ENCODE results near the gene USP27X. TPM values are rescaled to one million over a fixed set of nuclear protein-coding genes. Genes with fewer than 3 reads are reported as not detected.
A peak's percentile ranks its signal among the peaks of the same experiment; 100 is the strongest.

USP27X gene
- 1 to 10 TPM; 1.3 to 2.2 TPM for total RNA-seq
- long read RNA-seq = 0 reads

DNA sequence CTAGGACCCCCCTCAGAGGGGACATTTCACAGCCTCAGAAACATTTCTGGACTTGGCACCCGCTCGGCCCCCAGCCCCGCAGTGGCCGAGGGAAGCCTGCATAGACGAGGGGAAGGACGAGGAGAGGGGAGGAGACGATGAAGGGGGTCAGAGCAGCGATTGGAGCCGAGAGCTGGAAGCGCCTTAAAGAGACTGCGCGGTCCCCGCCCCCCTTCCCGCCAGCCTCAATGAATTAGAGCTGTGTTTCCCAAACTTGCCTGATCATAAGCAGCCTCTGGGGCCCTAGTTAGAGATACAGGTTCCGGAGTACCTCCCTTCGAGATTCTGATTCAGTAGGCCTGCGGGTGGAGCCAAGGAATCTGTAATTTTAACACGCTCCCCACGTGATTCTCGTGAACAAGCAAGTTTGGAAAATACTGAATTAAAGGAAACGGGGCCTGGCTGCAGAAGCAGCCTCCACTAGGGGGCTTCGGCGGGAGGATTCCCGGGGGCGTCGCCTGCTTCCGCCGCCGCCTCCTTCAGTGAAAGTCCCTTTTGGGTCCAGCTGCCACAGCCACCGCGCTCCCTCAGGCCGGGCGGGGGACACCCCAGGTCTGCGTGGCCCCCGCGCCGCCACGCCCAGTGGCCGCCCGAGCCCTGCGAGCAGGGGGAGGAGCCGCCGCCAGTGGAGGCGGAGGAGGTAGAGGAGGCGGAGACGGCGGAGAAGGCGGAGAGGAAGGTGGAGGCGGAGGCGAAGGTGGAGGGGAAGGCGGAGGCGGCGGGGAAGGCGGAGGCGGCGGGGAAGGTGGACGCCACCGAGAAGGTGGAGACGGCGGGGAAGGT is at the start of gene USP27X:
TSS of gene USP27X (plus strand) at position 651 of the 822 bp plus-strand sequence. CDS start 824 bp downstream, outside the sequence.
- DNase-seq (peak; percentile 78 to 79), ATAC-seq (peak; percentile 94)
- intact Hi-C loops (cut with DNase I, micrococcal nuclease) = no loop called here

DNA sequence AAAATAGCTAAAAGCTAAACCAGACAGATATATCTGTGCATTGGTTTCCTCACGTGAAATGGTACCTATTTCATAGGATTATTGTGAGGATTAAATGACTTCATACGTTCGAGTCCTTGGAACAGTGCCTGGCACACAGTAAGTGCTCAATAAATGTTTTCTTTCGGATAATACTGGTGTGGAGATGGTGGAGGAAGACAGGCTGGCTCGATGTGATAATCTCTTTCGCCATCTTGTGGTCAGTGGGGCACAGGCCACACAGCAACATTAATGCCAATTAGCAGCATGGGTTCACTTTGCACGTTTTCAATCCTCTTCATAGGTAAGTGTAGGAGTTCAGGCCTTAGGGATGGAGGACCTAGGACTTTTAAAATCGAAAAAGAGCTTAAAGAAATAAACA is 40.9 kb upstream of the USP27X start:
- DNase-seq (peak in 1 of 2 donors; percentile 14), ATAC-seq (peak; percentile 59)
- intact Hi-C loops (cut with DNase I, micrococcal nuclease) = no loop called here

DNA sequence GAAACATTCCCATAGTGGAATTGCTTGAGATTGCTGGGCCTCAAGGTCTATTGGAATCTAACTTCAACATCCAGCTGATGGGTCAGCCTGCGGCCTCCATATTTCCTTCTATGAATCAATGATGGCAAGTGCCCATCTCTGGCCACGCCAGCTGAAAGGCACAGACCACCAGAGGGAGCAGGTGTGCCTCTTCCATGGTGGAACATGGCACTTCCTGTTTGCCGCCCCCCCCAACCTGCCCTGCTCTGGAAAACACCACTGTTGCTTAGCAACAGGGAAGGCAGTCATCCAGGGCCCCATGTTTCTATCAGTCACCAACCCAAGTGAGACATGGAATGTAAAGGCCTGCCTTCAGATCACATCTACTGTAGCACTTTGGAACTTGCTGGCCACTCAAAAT is 38.6 kb upstream of the USP27X start:
- peak; percentile 29 to 43 for DNase-seq

DNA sequence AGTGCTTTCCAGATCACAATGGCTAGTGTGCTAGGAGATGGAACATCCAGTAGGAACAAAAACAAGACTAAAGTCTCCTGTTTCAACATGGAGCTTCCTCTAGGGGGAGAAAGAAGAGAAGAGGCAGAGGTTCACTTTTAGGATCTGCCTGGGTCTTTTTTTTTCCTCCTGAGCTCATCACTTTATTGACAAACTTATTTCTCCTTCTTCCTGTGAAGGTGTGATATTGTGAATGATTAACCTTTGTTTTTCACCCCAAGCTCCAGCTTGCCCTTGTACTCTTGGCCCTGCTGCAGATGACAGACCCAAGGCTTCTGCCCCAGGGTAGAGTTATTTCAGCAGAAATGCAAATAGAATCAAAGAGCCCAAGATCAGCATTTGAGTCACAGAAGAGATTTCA is 36.7 kb upstream of the USP27X start:
- ATAC-seq = no peak
- intact Hi-C loops (cut with DNase I, micrococcal nuclease) = no loop called here
- DNase-seq = no peak

More for the DNA sequence above, 38.6 kb upstream of the USP27X start:
- ATAC-seq = peak; percentile 51
- intact Hi-C loops (cut with DNase I, micrococcal nuclease) = no loop called here

DNA sequence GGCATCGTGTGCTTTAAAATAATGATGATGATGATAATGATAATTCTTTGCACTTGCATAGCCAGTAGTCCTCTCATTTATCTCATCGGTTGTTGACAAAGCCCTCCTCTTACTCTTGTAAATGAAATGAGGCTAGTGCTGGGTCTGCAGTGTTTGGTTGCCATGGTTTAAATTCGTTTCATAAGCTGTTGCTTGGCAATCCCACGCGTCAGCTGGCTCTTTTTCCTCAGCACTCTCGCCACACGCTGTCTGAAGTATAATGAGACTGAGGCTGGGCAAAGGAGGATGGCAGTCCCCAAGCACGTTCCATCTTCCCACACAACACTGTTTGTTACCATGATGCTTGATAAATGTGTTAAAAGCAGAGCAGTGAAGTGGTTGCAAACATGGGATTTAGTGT is 34.7 kb upstream of the USP27X start:
- intact Hi-C loops (cut with DNase I, micrococcal nuclease) = no loop called here
- ATAC-seq = no peak
- no peak for DNase-seq

DNA sequence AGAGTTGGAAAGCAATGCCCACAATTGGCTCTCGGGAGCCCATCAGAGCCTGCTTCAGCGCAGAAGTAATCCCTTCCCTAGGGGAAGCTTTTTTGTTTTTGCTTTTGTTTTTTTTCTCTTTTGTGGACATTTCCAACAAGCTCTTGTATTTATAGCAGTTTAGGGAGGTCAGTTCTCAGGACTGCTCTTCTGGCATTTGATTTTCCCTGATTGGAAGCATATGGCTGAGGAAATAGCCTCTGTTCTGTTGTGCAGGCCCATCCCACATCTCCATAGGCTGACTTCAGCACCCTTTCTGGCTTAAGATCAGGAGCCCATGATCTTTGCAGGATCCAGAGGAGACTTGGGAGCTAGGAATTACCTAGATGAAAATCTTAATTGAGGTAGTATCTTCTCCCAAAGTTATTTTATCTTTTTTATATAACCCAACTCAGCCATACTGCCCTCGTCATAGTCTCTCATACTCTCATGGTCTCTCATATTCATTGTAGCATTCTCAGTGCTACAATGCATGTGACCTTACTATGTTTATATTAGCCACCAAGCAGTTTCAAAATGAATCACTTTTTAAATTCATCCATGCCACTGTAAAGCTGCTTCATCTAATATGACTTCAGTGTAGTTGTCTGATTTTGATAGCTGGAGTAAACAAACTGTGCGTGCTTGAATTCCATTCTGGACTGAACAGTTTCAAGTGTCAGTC is 33.4 kb upstream of the USP27X start:
- DNase-seq = no peak
- intact Hi-C loops (cut with DNase I, micrococcal nuclease) = no loop called here

DNA sequence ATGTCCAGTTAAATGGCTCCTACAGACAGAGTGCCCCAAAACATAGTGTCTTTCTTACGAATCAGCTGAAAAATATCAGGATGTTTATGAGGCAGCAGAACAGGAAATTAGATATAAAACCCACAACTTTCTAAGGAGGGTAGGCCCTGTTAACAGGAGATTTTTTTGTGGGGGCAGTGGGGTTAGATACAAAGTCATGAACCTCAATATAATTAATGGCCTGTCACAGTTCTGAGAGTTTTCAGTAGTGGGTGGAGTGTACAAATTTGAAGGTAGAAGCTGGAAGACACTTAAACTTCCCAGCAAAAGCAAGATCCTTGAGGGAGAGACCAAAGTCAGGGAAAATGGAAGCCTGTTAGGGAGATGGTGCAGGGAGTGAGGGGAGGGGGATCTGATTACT is 32.8 kb upstream of the USP27X start:
- ATAC-seq (no peak), DNase-seq (no peak)
- intact Hi-C loops (cut with DNase I, micrococcal nuclease) = no loop called here

More for the DNA sequence above, 33.4 kb upstream of the USP27X start:
- ATAC-seq = no peak

DNA sequence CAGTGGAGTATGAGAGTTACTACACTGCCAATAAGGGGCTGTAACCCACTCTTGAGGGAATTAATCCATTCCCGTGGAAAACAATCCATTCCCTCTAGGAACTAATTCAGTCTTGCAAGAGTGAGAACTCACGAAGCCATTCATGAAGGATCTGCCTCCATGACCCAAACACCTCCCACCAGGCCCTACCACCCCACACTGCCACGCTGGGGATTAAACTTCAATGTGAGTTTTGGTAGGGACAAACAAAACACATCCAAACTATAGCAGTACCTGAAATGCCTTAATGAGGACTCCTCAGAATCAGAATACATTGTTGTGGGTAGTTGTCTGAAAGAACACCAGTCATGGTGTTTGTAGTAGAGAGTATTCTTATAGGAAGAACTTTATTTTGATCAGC is 31.0 kb upstream of the USP27X start:
- no peak for DNase-seq
- ATAC-seq = no peak
- intact Hi-C loops (cut with DNase I, micrococcal nuclease) = no loop called here

DNA sequence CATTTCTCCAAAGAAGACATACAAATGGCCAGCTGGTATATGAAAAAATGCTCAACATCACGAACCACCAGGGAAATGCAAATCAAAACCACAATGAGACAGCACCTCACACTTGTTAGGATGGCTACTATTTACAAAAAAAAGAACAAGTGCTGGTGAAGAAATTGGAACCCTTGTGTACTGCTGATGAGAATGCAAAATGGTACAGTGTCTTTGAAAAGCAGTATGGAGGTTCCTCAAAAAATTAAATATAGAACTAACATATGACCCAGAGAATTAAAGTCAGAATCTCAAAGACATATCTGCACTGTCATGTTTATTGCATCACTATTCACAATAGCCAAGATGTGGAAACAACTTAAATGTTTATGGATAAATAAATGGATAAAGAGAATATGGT is 29.3 kb upstream of the USP27X start:
- intact Hi-C loops (cut with DNase I, micrococcal nuclease) = no loop called here
- ATAC-seq = no peak
- no peak for DNase-seq

DNA sequence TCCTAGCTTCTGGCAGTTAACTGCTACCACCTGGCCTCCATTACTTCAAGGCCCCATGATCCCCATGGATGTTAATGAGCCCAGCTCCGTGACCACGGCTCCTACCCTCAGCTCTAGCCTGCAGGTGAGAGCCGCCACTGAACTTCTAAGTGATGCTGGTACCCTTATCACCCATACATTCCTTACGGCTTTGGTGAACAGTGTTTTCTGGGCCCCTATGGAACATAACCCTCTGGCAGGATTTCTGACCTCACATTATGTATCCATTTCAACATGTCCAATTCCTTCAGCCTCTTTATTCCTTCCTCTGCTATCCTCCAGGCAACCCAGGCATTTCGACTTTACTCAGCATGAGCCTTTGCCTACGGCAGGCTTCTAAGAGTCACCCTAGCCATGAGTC is 25.6 kb upstream of the USP27X start:
- DNase-seq = no peak

DNA sequence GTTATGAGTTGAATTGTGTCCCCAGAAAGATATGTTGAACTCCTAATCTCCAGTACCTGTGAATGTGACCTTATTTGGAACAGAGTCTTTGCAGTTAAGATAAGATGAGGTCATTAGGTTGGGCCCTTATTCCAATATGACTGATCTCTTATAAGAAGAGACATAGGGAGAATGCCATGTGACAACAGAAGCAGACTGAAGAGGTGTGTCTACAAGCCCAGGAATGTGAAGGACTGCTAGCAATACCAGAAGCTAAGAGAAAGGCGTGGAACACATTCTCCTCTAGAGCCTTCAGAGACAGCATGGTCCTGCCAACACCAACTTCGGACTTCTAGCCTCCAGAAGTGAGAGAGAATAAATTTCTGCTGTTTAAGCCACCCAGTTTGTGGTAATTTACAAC is 22.5 kb upstream of the USP27X start:
- no peak for ATAC-seq
- intact Hi-C loops (cut with DNase I, micrococcal nuclease) = no loop called here
- DNase-seq = no peak

More for the DNA sequence above, 25.6 kb upstream of the USP27X start:
- ATAC-seq = no peak
- intact Hi-C loops (cut with DNase I, micrococcal nuclease) = no loop called here

DNA sequence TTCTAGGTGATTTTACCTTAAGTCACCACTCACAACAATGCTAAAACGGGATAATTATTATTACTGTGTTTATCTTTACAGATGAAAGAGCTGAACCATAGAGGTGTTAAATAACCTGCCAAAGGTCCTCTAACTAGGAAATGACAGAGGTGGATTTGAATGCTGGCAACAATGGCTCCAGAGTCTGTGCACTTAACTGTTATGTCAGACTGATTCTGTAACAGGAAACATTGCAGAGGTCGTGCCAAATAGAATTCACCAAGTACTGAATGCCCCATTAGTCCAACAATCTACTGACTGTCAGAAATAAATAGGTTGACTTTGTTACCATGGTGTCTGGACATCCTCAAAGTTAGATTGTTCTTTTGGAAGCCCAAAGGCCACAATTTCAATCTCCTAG is 20.9 kb upstream of the USP27X start:
- no peak for ATAC-seq
- intact Hi-C loops (cut with DNase I, micrococcal nuclease) = no loop called here
- DNase-seq = no peak

DNA sequence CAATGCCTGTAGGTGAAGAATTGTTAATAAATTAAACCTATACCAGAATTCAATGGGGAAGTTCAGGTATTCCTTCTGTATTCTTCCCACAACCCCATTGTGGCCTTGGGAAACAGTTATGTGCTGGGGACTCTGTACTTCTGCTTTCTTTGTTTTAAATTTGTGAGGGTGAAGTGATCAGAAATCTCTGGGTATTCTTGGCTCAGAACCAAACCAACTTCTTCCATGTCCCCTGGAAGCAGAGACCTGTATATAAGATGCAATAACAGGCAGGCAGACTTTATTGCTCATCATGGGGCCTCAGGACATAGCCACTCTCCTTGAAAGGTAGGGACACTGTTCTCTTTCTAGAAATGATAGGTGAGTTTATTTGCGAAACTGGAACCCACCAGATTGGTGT is 19.8 kb upstream of the USP27X start:
- intact Hi-C loops (cut with DNase I, micrococcal nuclease) = no loop called here
- DNase-seq = no peak
- ATAC-seq = no peak

DNA sequence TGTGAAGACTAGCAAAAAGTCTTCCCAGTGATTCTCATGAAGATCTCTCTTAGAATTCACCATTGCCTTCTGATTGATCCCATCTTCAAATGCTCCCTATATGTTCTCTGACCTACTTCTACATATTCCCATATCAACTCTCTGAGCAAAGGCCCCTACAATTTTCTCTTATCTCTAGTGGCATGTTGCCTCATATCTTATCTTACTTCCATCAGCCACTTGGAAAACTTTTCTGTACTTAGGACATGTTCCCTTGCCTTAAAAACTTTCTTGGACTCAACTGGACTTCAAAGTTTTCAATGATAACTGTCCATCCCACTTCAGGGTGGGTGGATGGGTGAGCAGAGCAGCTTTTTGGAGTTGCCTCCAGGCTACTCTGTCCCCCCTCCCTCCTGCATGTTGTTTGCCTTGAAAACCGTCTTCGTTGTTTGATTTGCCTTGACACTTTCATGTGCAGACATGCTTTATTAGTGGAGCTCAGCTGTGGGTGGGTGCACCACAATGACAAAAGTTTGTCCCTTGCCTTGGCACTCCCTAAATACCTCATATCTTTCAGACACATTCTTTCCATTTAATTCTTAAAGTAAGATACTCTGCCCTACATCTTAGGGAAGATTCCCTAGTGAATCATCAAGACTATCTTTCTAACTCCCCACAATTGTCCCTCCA is 18.3 kb upstream of the USP27X start:
- intact Hi-C loops (cut with DNase I, micrococcal nuclease) = no loop called here
- ATAC-seq = no peak
- no peak for DNase-seq

DNA sequence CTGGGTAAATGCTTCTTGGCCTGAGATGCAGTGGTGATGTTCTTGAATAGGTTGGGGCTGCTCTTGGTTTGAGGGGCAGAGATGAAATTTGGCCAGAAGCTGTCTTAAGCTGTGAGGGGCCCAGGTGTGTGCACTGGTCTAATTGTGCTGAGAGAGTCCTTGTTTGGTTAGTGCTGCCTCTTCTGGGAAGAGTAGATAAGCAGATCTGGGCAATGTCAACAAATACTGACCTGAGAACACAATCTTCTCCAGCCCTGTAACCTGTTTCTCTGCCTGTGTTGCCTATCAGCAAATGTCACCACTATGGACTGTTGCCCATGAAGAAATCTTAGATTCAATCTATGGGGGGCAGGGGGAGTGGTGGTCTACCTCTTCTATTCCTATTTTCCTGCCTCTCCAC is 17.2 kb upstream of the USP27X start:
- DNase-seq (no peak), ATAC-seq (no peak)
- intact Hi-C loops (cut with DNase I, micrococcal nuclease) = no loop called here

DNA sequence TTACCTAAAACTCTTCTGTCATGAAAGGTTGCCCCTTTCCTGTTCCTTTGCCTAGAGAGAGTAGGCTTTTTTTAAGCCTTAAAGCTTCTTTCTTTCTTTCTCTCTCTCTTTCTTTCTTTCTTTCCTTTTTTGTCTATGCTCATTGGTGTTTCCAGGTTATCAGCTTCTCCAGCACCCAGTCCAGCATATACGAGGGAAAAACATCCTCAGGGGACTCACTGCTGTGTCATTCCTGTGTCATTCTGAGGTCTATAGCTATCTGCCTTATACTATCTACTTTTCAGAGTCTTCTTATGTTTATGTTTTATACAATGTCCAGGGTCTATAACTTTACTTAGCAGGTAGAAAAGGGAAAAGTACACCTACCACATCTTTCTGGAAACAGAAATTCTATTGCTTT is 10.5 kb upstream of the USP27X start:
- intact Hi-C loops (cut with DNase I, micrococcal nuclease) = no loop called here
- DNase-seq (no peak), ATAC-seq (no peak)

DNA sequence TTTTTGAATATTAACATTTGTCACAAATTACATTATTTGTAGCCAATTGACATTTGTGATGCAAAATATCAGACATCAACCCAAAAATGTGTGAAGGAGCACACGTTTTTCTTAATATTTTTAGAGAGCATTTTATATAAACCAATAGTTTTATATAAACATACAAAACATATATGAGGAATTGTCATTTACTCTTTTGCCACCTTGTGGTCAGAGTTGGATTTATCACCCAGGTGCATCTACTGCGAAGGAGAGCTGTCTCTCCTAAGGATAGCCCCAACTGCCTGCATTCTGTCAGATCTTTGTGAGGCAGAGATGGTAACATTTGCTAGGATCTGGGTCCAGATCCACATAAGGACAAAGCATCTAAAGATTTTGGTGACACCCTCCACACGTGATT is 2.5 kb upstream of the USP27X start:
- DNase-seq (no peak), ATAC-seq (peak; percentile 29)

DNA sequence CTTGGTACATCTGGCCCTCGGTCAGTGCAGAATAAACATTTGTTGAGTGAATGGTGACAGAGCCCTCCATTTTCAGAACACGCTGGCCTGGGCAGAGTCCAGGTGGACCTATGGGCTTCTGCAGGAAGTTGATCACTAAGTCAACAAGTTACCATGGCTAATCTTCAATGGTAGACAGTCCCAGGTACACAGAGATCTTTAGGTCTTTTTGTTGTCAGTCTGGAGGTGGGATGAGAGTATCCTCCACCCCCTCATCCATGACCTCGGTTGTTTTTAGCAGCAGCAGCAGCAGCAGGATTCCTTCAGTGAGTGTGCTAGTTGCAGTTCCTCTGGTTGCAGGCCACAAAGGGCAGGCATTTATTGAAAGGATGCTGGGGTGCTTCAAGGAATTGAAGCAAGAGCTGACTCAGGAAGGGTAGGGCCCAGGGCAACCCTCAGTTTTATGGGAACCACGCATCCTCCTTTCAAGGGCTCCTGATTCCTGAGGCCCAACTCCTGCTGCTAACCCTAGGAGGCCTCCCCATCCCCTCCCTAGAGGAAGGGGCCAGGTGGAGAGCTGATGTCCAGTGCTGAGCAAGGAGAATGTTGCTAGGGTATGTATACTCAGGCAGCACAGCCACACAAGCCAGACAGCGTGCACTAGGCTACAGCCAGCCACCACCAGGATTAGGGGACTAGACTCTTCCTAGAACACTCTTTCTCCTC is 1.7 kb upstream of the USP27X start:
- ATAC-seq = peak; percentile 17
- intact Hi-C loops (cut with DNase I, micrococcal nuclease) = no loop called here
- DNase-seq = no peak

More for the DNA sequence above, 2.5 kb upstream of the USP27X start:
- intact Hi-C loops (cut with DNase I, micrococcal nuclease) = no loop called here

DNA sequence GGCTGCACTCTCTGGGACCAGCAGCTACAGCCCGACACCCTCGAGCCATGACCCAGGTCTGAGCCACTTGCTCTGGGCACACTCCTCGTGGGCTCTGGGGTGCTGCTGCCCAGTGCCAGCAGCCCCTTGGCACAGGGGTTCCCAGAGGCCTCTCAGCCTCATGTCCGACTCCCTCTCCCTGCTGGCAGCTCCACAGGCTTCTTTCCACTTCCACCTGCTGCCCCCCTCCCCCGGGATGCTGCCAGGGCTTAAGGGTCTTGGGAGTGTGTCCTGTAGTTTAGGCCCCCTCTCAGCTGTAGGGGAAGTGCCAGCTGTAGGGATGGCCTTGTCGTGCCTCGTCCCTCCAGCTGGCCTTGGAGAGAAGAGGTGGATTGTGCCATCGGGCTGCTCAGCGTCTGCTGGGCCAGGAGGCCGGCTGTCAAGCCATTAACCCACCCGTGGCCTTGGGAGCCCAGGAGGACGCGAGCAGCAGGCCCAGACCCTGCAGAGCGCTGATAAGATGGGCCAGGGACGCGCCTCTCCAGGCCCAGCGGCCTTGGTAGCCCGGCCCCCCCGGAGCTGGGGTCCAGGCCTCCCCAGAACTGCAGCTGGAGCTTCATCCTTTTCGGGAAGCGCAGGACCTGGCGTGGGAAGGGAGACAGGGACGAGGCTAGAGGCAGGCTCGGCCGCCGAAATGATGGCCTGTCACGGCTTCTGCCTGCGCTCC is 1.0 kb upstream of the USP27X start:
- DNase-seq (no peak), ATAC-seq (no peak)
- intact Hi-C loops (cut with DNase I, micrococcal nuclease) = no loop called here

Data from left colon (tissue), 2 donors.